HCT116 (cell line): ENCODE results near the gene FOXD3.

Source experiments
- EZH2 ChIP-seq: fragments of 200-600 bp; sonication (generic); IDR thresholded peaks from 2 replicates; pipeline ENCODE4 v1.6.1; 2017; ENCODE audit warnings: antibody characterized with exemption, mixed run types
- POLR2AphosphoS5 ChIP-seq: IDR thresholded peaks from 2 replicates; pipeline ENCODE4 v1.6.1; 2011; ENCODE audit warnings: mild to moderate bottlenecking, low read depth, low read length, moderate library complexity

DNA sequence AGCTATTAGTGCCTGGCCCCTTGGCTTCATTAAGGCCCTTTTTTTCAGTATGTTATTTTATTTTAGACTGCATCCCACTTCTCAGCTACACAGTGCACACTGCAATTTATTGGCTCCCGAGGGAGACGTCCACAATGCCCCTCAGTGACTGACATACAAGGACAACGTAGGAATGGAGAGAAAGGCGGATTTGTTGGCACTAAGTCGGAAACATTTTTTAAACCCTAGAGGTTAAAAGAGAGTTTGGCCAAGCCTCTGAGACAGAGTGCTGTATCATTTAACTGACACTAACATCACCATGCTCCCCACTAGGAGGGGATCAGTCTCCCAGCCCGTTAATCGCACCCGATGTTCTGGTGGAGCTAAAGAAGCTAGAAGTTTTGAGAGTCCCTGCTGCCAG lies 45.7 kb upstream of the FOXD3 start:
- no peak for TF ChIP-seq EZH2
- TF ChIP-seq POLR2AphosphoS5 = no peak
